Loucy (cell line): ENCODE data around the gene VPS37C.

Experiments
- H2AFZ ChIP-seq: fragments of 200-600 bp; sonication (generic); 2 replicates; pipeline ENCODE4 v1.6.0; 2016; ENCODE audit warnings: antibody characterized with exemption, mild to moderate bottlenecking, low read length, moderate library complexity
- H3F3A ChIP-seq: fragments of 200-600 bp; 2 replicates; pipeline ENCODE4 v1.6.0; 2016; ENCODE audit warnings: antibody characterized with exemption, low read depth, mild to moderate bottlenecking
- H3K27me3 ChIP-seq: fragments of 200-600 bp; sonication (generic); 2 replicates; pipeline ENCODE4 v1.6.1; 2014; ENCODE audit warnings: low read length, mild to moderate bottlenecking; ENCODE audit not compliant: insufficient read depth, poor library complexity, severe bottlenecking
- H3K36me3 ChIP-seq: fragments of 200-600 bp; sonication (generic); 2 replicates; pipeline ENCODE4 v1.6.1; 2016; ENCODE audit warnings: low read length; ENCODE audit not compliant: insufficient read depth
- H3K4me1 ChIP-seq: fragments of 200-600 bp; sonication (generic); 2 replicates; pipeline ENCODE4 v1.5.1; 2014; ENCODE audit warnings: low read length, mild to moderate bottlenecking; ENCODE audit not compliant: insufficient read depth, poor library complexity, severe bottlenecking
- H3K4me2 ChIP-seq: fragments of 200-600 bp; sonication (generic); 2 replicates; pipeline ENCODE4 v1.6.0; 2014; ENCODE audit warnings: antibody characterized with exemption, low read length, low read depth, mild to moderate bottlenecking; ENCODE audit not compliant: poor library complexity, severe bottlenecking
- H3K4me3 ChIP-seq: fragments of 200-600 bp; sonication (generic); 2 replicates; pipeline ENCODE4 v1.5.1; 2014; ENCODE audit warnings: low read length, mild to moderate bottlenecking, mixed read lengths; ENCODE audit not compliant: poor library complexity, severe bottlenecking
- H3K79me2 ChIP-seq: fragments of 200-600 bp; sonication (generic); 2 replicates; pipeline ENCODE4 v1.6.1; 2014; ENCODE audit warnings: low read length; ENCODE audit not compliant: insufficient read depth
- H3K9ac ChIP-seq: fragments of 200-600 bp; sonication (generic); 2 replicates; pipeline ENCODE4 v1.6.0; 2014; ENCODE audit warnings: mild to moderate bottlenecking, low read depth, low read length, moderate library complexity; ENCODE audit not compliant: poor library complexity, severe bottlenecking
- H3K9me2 ChIP-seq: fragments of 200-600 bp; sonication (generic); replicated peaks from 2 replicates; pipeline ENCODE4 v1.6.1; 2016; ENCODE audit warnings: low read depth, low read length, mixed read lengths
- H3K9me3 ChIP-seq: fragments of 200-600 bp; sonication (generic); 2 replicates; pipeline ENCODE4 v1.6.1; 2014; ENCODE audit warnings: mild to moderate bottlenecking, antibody characterized with exemption, low read length, low read depth; ENCODE audit not compliant: insufficient read depth
- H4K20me1 ChIP-seq: fragments of 200-600 bp; sonication (generic); 2 replicates; pipeline ENCODE4 v1.6.0; 2014; ENCODE audit warnings: antibody characterized with exemption, low read length, mild to moderate bottlenecking; ENCODE audit not compliant: insufficient read depth, poor library complexity, severe bottlenecking
- EZH2phosphoT487 ChIP-seq: fragments of 200-600 bp; IDR thresholded peaks from 2 replicates; pipeline ENCODE4 v1.6.1; 2018; ENCODE audit warnings: antibody characterized with exemption, mild to moderate bottlenecking, moderate library complexity, borderline replicate concordance
- TF ChIP-seq, protein P1 (sequence below): fragments of 200-600 bp; sonication (generic); conservative IDR thresholded peaks from 2 replicates; pipeline ENCODE4 v1.5.1; 2014; ENCODE audit warnings: mild to moderate bottlenecking, antibody characterized with exemption, low read length

Gene VPS37C

DNA sequence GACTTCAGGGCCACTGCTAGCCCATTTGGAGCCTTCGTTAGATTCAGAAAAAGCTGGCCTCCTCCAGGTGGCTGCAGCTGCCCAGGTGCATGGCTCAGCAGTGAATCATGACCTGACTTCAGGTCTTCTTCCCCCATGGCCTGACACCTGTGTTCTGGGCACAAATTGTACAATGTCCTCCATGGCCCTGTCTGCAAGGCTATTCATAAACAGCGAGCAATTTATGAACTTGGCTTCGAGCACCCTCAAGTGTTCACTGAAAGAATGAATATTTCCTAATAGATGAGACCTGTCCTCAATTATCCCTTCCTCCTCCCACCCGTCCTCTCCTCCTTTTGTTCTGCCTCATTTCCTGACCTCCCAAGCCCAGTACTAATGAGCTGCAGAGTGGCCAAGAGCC lies 12.2 kb upstream of the VPS37C start:
- no peak overlapping the region for H3K4me2 ChIP-seq
- no peaks in the 10 kb centered on the region for H3K27me3 ChIP-seq
- no peak overlapping the region for H3K4me3 ChIP-seq
- TF ChIP-seq EZH2phosphoT487, result no peak
- TF ChIP-seq, protein P1, sequence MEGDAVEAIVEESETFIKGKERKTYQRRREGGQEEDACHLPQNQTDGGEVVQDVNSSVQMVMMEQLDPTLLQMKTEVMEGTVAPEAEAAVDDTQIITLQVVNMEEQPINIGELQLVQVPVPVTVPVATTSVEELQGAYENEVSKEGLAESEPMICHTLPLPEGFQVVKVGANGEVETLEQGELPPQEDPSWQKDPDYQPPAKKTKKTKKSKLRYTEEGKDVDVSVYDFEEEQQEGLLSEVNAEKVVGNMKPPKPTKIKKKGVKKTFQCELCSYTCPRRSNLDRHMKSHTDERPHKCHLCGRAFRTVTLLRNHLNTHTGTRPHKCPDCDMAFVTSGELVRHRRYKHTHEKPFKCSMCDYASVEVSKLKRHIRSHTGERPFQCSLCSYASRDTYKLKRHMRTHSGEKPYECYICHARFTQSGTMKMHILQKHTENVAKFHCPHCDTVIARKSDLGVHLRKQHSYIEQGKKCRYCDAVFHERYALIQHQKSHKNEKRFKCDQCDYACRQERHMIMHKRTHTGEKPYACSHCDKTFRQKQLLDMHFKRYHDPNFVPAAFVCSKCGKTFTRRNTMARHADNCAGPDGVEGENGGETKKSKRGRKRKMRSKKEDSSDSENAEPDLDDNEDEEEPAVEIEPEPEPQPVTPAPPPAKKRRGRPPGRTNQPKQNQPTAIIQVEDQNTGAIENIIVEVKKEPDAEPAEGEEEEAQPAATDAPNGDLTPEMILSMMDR, result no peak
- no peak overlapping the region for H3K9ac ChIP-seq
- H3K4me1 ChIP-seq, result peaks cover 8% of the 10 kb centered on the region
- no peak overlapping the region for H2AFZ ChIP-seq
- H4K20me1 ChIP-seq, result no peaks in the 10 kb centered on the region
- H3F3A ChIP-seq, result no peaks in the 10 kb centered on the region
- no peaks in the 10 kb centered on the region for H3K9me2 ChIP-seq
- no peaks in the 10 kb centered on the region for H3K36me3 ChIP-seq
- H3K79me2 ChIP-seq, result no peaks in the 10 kb centered on the region
- H3K9me3 ChIP-seq, result no peaks in the 10 kb centered on the region

DNA sequence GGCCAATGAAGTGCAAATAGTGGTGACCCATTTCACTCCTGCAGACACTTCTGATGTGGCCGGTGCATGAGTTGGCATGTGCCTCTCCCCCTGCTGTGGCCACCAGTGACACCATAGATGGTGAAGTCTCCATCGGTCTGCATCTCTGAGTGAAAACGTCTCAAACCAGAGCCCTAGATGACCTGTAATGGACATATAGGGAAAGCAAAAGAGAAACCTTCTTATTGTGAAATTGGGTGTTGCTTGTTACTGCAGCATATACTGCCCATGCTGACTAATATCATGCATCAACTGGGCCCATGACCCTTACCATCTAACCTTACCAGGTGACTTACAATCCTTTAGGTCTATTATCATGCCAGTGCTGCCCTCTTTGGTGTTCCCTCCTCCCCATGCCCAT lies 11.7 kb upstream of the VPS37C start:
- no peak overlapping the region for H3K9ac ChIP-seq
- H4K20me1 ChIP-seq, result no peaks in the 10 kb centered on the region
- no peaks in the 10 kb centered on the region for H3K27me3 ChIP-seq
- H3K9me3 ChIP-seq, result no peaks in the 10 kb centered on the region
- H3K79me2 ChIP-seq, result no peaks in the 10 kb centered on the region
- peaks cover 11% of the 10 kb centered on the region for H3K4me1 ChIP-seq
- H3K9me2 ChIP-seq, result no peaks in the 10 kb centered on the region
- no peak overlapping the region for H3K4me3 ChIP-seq
- TF ChIP-seq, protein P1, result no peak
- TF ChIP-seq EZH2phosphoT487, result no peak
- no peak overlapping the region for H3K4me2 ChIP-seq
- no peaks in the 10 kb centered on the region for H3F3A ChIP-seq
- H2AFZ ChIP-seq, result no peak overlapping the region
- no peaks in the 10 kb centered on the region for H3K36me3 ChIP-seq

DNA sequence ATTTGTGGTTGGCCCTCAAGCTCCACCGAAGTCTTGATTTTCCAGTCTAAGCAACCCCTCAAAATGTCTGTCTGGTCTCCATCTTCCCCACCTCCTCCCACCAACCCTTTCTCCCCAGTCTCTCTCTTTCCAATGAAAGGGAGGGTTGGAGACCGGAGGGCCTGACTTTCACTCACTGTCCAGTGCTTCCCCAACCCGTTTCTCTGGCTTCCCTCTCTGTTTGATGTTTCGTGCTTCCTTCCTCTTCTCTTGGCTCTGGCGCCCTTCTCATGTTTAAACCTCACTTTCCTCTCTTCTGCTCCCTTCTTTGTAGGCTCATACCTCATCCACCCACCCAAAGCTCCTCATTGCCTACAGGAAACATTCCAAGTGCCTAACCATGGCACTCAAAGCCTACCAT lies 11.1 kb upstream of the VPS37C start:
- H3K79me2 ChIP-seq, result no peaks in the 10 kb centered on the region
- H3K9me3 ChIP-seq, result no peaks in the 10 kb centered on the region
- no peak overlapping the region for H3K4me2 ChIP-seq
- no peak overlapping the region for H3K4me3 ChIP-seq
- H3K4me1 ChIP-seq, result peaks cover 11% of the 10 kb centered on the region
- H2AFZ ChIP-seq, result no peak overlapping the region
- no peaks in the 10 kb centered on the region for H3K36me3 ChIP-seq
- H3K9ac ChIP-seq, result no peak overlapping the region
- no peaks in the 10 kb centered on the region for H3F3A ChIP-seq
- no peaks in the 10 kb centered on the region for H3K27me3 ChIP-seq
- no peaks in the 10 kb centered on the region for H3K9me2 ChIP-seq
- TF ChIP-seq, protein P1, result no peak
- no peak for TF ChIP-seq EZH2phosphoT487
- no peaks in the 10 kb centered on the region for H4K20me1 ChIP-seq
